A673 (cell line): ENCODE data around the gene MRM3. TPM values are rescaled to one million over a fixed set of nuclear protein-coding genes. Genes with fewer than 3 reads are reported as not detected.
A peak's percentile ranks its signal among the peaks of the same experiment; 100 is the strongest.
"Not testable (repeated sequence)": the region's sequence is repeated elsewhere in the genome, so short reads cannot be mapped to it uniquely, and the experiment has no call there.

Experiments
- BruUV-seq: library from RNA; stranded (reverse); fragments of 400-500 nt; replicated peaks from 2 replicates; lab custom pipeline; 2021; lab: Mats Ljungman, UMichigan
- CTCF ChIA-PET: fragments of 300-600 bp; sonication (Branson Sonifier 250); formaldehyde crosslinking; loops from one replicate; lab custom pipeline; 2022; ENCODE audit warnings: antibody characterized with exemption; lab: Charles Lee
- POLR2A ChIA-PET: fragments of 300-600 bp; sonication (Branson Sonifier 250); formaldehyde crosslinking; loops from one replicate; lab custom pipeline; 2022; ENCODE audit warnings: antibody characterized with exemption; ENCODE audit not compliant: low non-redundant PET; lab: Charles Lee
- DNase-seq: peaks from one replicate; pipeline ENCODE4 v3.0.0-alpha.2; 2015; ENCODE audit warnings: low spot score
- H3K27ac ChIP-seq: fragments of 200-600 bp; sonication (generic); 2 replicates; pipeline ENCODE4 v1.5.1; 2016; ENCODE audit warnings: mixed run types, low read depth, mild to moderate bottlenecking, mixed read lengths, antibody characterized with exemption, low read length; ENCODE audit not compliant: poor library complexity, severe bottlenecking
- H3K27me3 ChIP-seq: fragments of 200-600 bp; sonication (generic); replicated peaks from 2 replicates; pipeline ENCODE4 v1.6.1; 2017; ENCODE audit warnings: mixed run types, low read depth, mild to moderate bottlenecking, mixed read lengths, antibody characterized with exemption, low read length; ENCODE audit not compliant: insufficient read depth, poor library complexity
- H3K36me3 ChIP-seq: fragments of 200-600 bp; sonication (generic); 2 replicates; pipeline ENCODE4 v1.6.1; 2016; ENCODE audit warnings: mixed run types, mild to moderate bottlenecking, mixed read lengths, antibody characterized with exemption, low read length; ENCODE audit not compliant: insufficient read depth, poor library complexity, severe bottlenecking
- H3K4me1 ChIP-seq: fragments of 200-600 bp; sonication (generic); 2 replicates; pipeline ENCODE4 v1.6.1; 2017; ENCODE audit warnings: mixed run types, mild to moderate bottlenecking, mixed read lengths, antibody characterized with exemption, low read length; ENCODE audit not compliant: insufficient read depth, poor library complexity, severe bottlenecking
- H3K4me3 ChIP-seq: fragments of 200-600 bp; sonication (generic); 2 replicates; pipeline ENCODE4 v1.5.1; 2016; ENCODE audit warnings: low read depth, mixed run types, mild to moderate bottlenecking, mixed read lengths, low read length; ENCODE audit not compliant: poor library complexity, severe bottlenecking
- H3K9me3 ChIP-seq: fragments of 200-600 bp; sonication (generic); 2 replicates; pipeline ENCODE4 v1.6.1; 2016; ENCODE audit warnings: mixed run types, low read depth, mild to moderate bottlenecking, mixed read lengths, antibody characterized with exemption, low read length; ENCODE audit not compliant: poor library complexity, severe bottlenecking
- EZH2 ChIP-seq: fragments of 200-600 bp; sonication (generic); IDR thresholded peaks from 2 replicates; pipeline ENCODE4 v1.6.1; 2017; ENCODE audit warnings: borderline replicate concordance, low read depth, mild to moderate bottlenecking, mixed read lengths, antibody characterized with exemption, low read length; ENCODE audit not compliant: poor library complexity, severe bottlenecking
- intact Hi-C: fragments of 100-400 bp; cut with micrococcal nuclease; formaldehyde crosslinking; loops from one replicate; pipeline ENCODE4 v1.10.0; 2022; ENCODE audit not compliant: unreplicated experiment
- total RNA-seq: library from RNA; stranded (reverse); gene quantifications from 2 replicates; pipeline ENCODE4 v1.2.3, GENCODE V29; 2021
- TF ChIP-seq, protein P1 (sequence below): fragments of 300-800, 200-600 bp; sonication (generic); conservative IDR thresholded peaks from 2 replicates; pipeline ENCODE4 v1.5.1; 2017; ENCODE audit warnings: low read depth, mild to moderate bottlenecking, antibody characterized with exemption, low read length, moderate library complexity, mixed read lengths

MRM3 gene
- total RNA-seq, 1 experiment from 2014 or later: 39.5 TPM

DNA sequence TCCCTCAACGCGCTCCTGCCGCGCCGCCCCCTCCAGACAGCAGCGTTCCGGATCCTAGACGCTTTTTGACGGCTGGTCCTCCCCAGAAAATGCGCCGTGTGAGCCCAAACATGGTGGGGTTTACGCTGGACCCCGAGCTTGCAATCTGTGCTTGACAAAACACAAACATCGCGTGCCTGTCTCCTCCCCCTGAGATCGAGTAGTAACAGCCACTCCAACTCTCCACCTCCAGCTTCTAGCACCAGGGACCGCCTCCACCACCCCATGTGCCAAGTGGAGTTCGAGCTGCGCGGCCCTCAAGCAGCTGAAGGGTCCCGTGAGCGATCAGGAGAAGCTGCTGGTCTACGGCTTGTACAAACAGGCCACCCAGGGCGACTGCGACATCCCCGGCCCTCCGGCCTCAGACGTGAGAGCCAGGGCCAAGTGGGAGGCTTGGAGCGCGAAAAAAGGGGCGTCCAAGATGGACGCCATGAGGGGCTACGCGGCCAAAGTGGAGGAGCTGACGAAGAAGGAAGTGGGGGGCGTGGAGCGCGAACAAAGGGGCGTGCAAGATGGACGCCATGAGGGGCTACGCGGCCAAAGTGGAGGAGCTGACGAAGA lies 29.4 kb upstream of the MRM3 start:
- H3K27me3 ChIP-seq: no peaks in the 10 kb centered on the region
- intact Hi-C loops: no loop called here
- TF ChIP-seq, protein P1, sequence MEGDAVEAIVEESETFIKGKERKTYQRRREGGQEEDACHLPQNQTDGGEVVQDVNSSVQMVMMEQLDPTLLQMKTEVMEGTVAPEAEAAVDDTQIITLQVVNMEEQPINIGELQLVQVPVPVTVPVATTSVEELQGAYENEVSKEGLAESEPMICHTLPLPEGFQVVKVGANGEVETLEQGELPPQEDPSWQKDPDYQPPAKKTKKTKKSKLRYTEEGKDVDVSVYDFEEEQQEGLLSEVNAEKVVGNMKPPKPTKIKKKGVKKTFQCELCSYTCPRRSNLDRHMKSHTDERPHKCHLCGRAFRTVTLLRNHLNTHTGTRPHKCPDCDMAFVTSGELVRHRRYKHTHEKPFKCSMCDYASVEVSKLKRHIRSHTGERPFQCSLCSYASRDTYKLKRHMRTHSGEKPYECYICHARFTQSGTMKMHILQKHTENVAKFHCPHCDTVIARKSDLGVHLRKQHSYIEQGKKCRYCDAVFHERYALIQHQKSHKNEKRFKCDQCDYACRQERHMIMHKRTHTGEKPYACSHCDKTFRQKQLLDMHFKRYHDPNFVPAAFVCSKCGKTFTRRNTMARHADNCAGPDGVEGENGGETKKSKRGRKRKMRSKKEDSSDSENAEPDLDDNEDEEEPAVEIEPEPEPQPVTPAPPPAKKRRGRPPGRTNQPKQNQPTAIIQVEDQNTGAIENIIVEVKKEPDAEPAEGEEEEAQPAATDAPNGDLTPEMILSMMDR: no peak
- no peak for TF ChIP-seq EZH2
- BruUV-seq: no TSS peak
- CTCF ChIA-PET: interaction anchor here (0.6 to 1.4 kb wide), 6 partner anchors 35 to 341 kb away, joined by 3 to 8 read pairs (median 6); partner anchors contain the start of gene TIMM22
- peak; percentile 76 for DNase-seq
- no peaks in the 10 kb centered on the region for H3K9me3 ChIP-seq
- H3K27ac ChIP-seq: peak overlapping the region; percentile 96
- H3K4me3 ChIP-seq: peak overlapping the region; percentile 80
- peaks cover 18% of the 10 kb centered on the region for H3K36me3 ChIP-seq
- H3K4me1 ChIP-seq: peaks cover 5% of the 10 kb centered on the region
- POLR2A ChIA-PET: no interaction called here

DNA sequence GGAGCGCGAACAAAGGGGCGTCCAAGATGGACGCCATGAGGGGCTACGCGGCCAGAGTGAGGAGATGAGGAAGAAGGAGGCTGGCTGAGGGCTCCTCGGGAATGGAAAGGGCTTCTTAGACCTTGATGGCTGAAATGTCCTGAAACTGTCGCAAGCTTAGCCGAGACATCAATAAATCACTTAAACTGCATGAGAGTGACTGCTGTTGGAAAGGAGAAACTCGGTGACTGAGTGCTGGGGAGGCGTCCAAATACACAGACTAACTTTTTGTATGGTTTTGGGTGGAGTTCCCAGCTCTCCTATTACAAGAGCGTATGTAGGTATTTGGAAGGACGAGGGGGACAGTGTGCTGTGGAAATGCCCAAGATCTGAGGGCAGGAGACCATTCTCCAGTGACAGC lies 28.7 kb upstream of the MRM3 start:
- no peaks in the 10 kb centered on the region for H3K27me3 ChIP-seq
- no peak for DNase-seq
- H3K36me3 ChIP-seq: peaks cover 18% of the 10 kb centered on the region
- H3K27ac ChIP-seq: no peak overlapping the region
- no peak for TF ChIP-seq EZH2
- TF ChIP-seq, protein P1: no peak
- BruUV-seq: TSS peak; percentile 29
- no peaks in the 10 kb centered on the region for H3K9me3 ChIP-seq
- intact Hi-C loops: no loop called here
- no peak overlapping the region for H3K4me3 ChIP-seq
- ChIA-PET CTCF (interaction anchor here (1.4 kb wide), 1 partner anchor 341 kb away, joined by 8 read pairs; no protein-coding TSS in a partner anchor), POLR2A (no interaction called here)
- peaks cover 5% of the 10 kb centered on the region for H3K4me1 ChIP-seq

DNA sequence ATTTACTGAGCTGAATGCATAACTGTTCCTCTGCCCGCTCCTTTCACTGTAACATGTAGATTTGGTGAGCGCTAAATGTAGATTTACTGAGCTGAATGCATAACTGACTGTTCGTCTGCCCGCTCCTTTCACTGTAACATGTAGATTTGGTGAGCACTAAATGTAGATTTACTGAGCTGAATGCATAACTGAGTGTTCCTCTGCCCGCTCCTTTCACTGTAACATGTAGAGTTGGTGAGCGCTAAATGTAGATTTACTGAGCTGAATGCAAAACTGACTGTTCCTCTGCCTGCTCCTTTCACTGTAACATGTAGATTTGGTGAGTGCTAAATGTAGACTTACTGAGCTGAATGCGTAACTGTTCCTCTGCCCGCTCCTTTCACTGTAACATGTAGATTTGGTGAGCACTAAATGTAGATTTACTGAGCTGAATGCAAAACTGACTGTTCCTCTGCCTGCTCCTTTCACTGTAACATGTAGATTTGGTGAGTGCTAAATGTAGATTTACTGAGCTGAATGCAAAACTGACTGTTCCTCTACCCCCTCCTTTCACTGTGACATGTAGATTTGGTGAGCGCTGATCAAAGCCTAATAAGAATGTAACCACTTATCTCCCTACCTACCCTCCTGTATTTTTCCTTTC lies 26.7 kb upstream of the MRM3 start:
- H3K4me1 ChIP-seq, BruUV-seq, H3K9me3 ChIP-seq, H3K27ac ChIP-seq, DNase-seq, intact Hi-C loops, H3K27me3 ChIP-seq, H3K4me3 ChIP-seq, POLR2A ChIA-PET: not testable (repeated sequence)
- CTCF ChIA-PET: interaction anchor here (0.7 kb wide), 1 partner anchor 241 kb away, joined by 3 read pairs; the partner anchor contains the start of gene TIMM22
- peaks cover 36% of the 10 kb centered on the region for H3K36me3 ChIP-seq

DNA sequence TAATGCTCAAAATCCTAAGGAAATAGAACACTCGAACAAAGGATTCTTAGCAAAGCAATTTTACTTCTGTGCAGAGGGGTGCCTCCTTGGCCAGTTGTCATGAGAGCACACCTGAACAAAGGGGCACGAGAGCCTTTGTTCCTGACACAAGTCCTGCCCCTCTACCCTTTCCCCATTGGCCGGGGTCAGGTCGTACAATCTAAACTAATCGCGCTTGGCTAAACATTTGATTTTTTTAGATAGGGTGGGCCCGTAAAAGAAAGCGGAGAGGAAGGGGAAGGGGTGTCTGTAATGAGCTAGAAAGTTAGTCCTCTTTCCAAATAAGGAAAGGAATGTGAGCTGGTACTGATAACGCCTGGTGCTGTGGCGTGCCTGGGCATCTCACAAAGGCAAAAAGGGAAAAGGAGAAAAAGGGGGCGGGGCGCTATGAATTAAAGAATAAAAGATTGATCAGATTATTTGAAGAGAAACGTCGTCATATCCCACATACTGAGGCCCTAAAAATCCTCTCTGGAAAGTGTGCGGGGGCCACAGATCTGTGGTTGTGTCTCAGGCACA lies 26.1 kb upstream of the MRM3 start:
- CTCF ChIA-PET, H3K4me3 ChIP-seq, H3K4me1 ChIP-seq, POLR2A ChIA-PET, BruUV-seq, intact Hi-C loops, DNase-seq, H3K9me3 ChIP-seq, H3K27me3 ChIP-seq, H3K27ac ChIP-seq: not testable (repeated sequence)
- H3K36me3 ChIP-seq: peaks cover 43% of the 10 kb centered on the region
